ENCODE measurements around the gene ZNF394.

ZNF394 gene

GRCh38 chr7:99447943-99448342 lies 52.1 kb downstream of the ZNF394 start:
- DNase-seq: no peak

- DNase-seq: no peak
Measured at GRCh38 chr7:99446096-99446495, 54.0 kb downstream of the ZNF394 start.

Measured in CD4-positive, alpha-beta T cell treated with Interleukin-17A for 4 hours (primary cell).